Ramos (cell line): ENCODE measurements around the gene SP100.

ENCODE experiments used
- in situ Hi-C: fragments of 300-500 bp; cut with MboI; formaldehyde crosslinking; loops from one replicate; pipeline ENCODE4 v1.14.3; 2022; ENCODE audit warnings: low sequenced_read_pairs; ENCODE audit not compliant: unreplicated experiment

SP100 gene

DNA sequence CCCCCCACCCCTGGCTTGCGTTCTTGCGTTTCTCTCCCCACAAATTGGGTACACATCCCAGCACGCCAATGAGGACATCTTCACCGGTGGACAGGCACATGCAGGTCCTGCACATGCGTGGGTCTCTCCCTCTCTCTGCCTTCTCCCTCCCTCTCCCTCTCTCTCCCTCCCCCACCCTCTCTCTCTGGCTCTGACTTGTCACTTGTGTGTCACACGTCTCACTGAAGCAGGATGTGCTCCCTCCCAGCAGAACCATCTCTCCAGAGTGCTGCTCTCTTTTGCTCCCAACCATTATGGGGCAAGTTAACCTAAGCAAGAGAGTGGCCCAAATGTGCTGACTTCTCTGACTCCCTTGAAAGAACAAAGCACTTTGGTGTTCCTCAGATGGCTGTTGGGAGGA, 175.8 kb downstream of the SP100 start:
- in situ Hi-C loops, result no loop called here

DNA sequence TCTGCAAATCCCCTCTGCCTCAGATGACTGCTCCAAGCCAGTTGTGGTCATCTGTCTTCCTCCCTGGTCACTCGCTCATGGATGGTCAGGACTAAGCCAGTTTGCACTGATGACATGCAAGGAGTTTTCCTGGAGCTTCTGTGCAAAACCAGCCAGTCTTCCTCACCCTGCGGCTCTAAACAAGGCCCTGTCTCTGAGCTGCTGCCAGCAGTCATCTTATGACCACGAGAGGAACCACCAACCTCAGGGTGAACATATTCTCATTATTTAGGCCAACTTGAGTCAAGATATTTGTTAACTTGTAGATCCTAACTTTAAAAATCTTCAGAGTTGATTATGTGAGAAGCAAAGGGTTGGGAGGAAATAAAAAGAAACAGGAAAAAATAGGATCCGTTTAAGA, 176.8 kb downstream of the SP100 start:
- in situ Hi-C loops, result no loop called here
